ENCODE measurements around the gene ATP6V1C2.

Gene ATP6V1C2, protein sequence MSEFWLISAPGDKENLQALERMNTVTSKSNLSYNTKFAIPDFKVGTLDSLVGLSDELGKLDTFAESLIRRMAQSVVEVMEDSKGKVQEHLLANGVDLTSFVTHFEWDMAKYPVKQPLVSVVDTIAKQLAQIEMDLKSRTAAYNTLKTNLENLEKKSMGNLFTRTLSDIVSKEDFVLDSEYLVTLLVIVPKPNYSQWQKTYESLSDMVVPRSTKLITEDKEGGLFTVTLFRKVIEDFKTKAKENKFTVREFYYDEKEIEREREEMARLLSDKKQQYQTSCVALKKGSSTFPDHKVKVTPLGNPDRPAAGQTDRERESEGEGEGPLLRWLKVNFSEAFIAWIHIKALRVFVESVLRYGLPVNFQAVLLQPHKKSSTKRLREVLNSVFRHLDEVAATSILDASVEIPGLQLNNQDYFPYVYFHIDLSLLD

DNA sequence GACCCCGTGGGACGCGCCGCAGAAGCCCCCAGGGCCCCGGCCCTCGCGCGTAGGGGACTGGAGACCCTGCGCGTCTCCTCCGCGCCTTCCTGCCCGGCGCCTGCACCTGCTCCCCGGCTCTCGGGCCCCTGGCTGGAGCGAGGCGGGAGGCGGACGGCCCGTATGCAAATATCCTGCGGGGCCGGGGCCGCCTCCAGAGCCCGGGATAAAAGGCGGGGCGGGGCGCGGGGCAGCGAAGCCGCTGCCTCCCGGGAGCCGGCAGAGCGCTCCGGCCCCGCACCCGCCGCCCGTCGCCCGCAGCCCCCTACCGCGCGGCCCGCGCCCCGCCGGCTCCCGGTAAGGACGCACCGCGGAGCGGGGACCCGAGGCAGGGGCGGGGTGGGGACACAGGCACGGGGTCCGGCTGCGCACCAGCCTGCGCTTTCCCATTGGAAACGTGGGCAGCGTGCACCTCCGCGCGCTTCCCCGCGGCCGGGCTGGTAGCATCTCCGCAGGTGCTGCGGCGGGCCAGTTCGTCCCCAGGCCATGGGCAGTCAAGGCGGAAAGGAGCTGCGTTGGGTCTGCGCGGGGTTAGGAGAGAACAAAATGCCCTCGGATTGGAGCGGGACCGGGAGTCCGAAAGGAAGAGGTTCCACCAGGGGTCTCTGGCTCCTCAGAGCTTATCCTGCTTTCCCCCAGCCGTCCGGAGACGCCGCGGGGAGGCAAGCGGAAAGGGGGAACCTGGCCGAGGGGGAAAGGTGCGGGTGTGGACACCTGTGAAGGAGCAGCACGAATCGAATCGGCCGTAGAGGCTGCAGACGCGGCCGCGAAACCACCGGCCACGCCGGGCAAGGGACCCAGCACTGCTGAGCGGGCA is at the start of gene ATP6V1C2:
ATP6V1C2 (plus strand) TSS at position 235 of the 856 bp plus-strand sequence. CDS start 1,220 bp downstream, outside the sequence.
- DNase-seq (ENCODE audit: low spot score), result no peak

DNA sequence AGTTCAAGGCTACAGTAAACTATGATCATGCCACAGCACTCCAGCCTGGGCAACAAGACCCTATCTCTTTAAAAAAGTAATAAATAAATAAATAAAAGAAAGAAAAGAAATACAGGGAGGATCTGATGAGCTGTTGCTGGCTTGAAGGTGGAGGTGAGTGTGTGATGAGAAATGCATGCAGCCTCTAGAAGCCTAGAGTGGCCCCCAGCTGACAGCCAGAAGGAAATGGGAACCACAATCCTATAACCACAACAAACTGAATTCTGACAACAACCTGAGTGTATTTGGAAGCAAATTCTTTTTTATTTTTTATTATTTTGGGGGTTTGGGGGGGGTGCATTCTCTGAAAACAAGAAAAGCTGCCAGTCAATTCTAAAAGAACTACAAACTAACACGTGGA is 46.3 kb upstream of the ATP6V1C2 start:
- DNase-seq (ENCODE audit: low spot score), result no peak

DNA sequence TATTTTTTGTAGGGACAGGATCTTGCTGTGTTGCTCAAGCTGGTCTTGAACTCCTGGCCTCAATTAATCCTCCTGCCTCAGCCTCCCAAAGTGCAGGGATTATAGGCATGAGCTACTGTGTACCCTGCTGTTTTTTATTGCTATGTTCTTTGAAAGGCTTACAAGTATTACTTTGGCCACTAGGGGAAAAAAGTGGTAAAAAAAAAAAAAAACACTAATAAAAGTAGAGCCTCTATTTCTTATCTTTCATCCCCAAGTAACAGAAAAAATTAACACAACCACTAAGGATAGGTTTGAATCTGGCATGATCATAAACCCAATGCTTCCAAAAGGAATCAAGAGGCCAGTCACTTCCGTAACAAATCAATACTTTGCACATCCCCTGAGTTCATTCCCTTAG is 43.2 kb upstream of the ATP6V1C2 start:
- DNase-seq (ENCODE audit: low spot score), result no peak

DNA sequence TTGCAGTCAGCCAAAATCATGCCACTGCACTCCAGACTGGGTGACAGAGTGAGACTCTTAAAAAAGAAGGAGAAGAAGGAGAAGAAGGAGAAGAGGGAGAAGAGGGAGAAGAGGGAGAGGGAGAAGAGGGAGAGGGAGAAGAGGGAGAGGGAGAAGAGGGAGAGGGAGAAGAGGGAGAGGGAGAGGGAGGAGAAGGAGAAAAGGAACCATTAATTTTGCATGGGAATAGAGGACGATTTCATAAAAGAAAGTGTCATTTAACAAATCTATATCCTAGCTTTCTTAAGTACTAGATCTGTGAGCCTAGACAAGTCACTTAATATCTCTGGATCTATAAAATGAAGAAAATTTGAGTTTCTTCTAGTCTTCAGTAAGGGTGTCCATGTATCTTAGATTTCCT is 41.2 kb upstream of the ATP6V1C2 start:
- DNase-seq (ENCODE audit: low spot score), result no peak

DNA sequence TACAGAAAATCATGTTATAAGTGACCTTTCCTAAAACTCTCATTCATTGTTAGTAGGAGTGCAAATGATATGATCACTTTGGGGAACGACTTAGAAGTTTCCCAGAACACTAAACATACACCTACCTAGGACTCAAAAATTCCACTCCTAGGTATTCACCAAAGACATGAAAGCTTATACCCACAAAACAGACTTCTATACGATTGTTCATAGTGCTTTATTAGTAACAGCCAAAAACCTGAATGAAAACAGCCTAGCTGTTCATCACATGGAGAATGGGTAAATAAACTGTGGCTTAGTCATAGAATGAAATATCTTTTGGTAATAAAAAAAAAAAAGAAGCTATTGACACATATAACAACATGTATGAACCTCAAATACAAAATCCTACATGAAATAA is 40.5 kb upstream of the ATP6V1C2 start:
- no peak for DNase-seq (ENCODE audit: low spot score)

DNA sequence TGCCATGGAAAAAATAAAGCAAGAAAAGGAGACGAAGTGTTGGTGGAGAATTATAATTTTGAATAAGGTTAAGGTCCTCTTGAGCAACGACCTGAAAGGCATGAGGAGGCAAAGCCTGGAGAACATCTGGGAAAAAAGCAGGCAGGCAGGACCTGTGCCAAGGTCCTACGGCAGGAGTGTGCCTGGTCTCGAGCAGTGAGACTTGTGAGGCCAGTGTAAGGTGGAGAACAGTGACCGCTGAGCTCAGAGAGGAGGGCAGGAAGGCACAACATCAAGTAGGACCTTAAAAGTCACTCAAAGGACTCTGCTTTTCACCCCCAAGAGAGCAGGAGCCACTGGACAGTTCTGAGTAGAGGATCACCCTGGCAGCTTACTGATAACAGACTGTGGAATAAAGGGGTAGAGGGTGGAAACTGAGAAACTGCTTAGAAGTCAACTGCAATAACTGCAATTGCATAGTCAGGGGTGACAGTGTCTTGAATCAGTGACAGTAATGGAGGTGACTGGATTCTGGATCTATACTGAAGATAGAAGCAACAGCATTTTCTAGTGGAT is 35.2 kb upstream of the ATP6V1C2 start:
- no peak for DNase-seq (ENCODE audit: low spot score)

DNA sequence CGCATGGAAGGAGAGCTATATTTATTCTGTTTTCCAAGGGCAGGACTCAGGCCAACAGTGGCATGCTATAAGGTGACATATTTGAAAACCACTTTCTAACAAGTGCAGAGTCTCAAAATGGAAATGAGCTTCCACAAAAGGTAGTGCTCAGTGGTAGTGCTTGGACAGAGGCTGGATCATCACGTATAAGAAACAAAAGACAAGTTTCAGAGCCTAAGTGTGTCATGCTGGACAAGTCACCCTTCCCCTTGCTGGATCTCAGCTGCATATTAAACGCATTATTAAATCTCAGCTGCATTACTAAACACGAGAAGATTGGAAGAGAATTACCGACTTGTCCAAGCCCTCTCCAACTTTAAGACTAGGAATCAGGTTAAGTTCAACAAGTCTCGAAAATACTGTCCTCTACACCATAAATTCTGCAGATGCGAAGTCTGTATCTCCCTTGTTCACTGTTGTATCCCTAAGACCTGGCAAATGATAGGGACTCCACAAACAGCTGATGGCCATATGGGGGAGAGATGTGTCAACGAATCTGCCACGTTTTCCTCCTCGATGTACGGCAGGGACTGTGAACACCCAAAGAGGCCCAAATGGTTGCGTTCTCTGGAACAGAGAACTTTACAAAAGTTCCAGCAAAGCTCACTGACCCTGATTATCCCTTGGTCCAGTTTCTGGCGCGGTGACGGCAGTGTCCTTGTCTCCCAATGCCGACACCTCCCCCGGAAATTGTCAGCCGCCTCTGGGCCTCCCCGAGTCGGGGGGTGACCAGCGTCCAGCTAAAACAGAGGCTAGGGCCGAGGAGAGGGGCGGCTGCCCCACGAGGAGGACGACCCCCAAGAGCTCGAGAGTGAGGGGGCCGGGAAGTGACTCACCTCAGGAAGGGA is 32.3 kb upstream of the ATP6V1C2 start:
- no peak for DNase-seq (ENCODE audit: low spot score)

DNA sequence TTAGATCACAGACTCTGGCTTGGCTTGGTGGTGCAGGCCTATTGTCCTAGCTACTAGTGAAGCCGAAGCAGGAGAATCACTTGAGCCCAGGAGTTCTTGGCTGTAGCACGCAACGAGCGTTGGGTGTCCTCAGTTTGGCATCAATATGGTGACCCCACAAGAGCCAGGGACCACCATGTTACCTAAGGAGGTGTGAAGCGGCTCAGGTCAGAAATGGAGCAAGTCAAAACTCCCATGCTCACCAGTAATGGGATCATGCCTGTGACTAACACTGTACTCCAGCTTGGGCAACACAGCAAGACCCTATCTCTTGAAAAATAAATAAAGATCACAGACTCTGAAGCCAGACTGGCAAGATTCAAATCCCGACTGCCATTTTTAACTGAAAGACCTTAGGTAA is 29.9 kb upstream of the ATP6V1C2 start:
- DNase-seq (ENCODE audit: low spot score), result no peak

DNA sequence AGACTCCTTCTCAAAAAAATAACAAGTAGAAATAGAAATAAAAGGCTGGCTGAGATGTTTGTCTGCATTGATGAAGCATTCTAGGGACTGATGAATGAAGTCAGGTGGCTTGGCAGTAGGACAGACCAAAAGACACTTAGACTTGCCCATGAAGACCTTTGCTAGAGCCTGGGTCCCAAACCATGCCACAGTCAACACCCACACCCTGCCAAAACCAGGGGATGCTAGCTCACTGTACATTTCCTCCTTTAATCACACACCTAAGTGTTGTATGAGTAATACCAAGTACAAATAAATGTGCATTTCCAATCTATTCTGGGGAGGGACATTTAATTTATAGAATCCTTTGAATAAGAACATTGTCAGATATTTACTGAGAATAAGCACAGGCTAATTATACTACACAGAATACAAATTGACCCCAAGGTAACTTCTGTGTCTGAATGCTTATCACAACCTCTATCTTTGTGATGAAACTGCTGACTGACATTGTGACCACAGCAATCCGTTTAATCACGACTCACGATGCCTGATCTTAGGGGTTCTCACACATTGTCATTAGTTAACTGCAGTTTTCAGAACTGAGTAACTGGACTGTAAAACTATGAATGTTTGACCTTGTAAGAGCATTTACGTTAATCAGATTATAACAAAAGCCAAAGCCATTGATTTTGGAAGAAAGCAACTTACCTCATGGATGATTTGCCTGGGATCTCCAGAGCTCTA is 21.2 kb upstream of the ATP6V1C2 start:
- DNase-seq (ENCODE audit: low spot score), result no peak

DNA sequence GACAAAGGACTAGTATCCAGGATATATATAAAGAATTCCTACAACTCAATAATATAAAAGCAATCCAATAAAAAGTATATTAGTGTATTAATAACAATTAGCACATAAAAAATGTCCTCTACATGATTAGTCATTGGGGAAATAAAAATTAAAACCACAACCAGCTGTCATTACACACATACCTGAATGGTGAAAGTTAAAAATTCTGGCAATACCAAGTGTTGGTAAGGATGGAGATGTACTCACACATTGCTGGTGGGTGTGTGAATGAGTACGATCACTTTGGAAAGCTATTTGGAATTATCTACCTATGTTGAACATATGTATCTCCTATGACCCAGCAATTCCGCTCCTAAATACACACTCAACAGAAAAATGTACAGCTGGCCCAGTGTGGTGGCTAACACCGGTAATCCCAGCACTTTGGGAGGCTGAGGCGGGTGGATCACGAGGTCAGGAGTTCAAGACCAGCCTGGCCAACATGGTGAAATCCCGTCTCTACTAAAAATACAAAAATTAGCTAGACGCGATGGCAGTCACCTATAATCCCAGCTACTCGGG is 17.3 kb upstream of the ATP6V1C2 start:
- no peak for DNase-seq (ENCODE audit: low spot score)

DNA sequence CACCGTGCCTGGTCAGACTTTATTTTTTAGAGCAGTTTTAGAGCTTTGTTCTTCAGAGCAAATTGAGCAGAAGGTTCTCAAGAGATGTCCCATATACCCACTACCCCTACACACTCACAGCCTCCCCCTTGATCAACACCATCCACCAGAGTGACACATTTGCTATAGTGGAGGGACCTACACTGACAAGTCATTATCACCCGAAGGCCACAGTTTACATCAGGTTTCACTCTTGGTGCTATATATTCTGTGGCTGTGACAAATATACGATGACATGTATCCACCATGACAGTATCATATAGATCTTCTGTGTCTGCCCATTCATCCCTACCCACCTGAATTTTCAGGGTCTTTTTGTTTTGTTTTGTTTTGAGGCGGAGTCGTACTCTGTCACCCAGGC is 15.4 kb upstream of the ATP6V1C2 start:
- no peak for DNase-seq (ENCODE audit: low spot score)

DNA sequence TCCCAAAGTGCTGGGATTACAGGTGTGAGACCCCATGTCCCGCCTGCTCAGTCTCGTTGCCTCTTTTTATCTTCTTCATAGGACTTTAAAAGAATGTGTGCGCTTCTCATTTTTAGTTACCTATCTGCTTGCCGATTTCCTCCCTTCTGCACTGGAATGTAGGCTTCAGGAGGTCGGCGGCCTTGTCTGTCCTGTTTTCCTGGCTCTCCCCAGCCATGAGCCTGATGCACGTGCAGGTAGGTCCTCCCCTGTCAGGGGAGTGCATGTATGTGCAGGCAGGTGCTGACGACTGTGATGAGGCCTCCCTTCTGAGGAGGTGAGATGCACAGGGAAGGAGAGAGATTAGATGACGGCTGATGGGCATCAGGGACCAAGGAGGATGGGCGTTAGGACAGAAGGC is 13.6 kb upstream of the ATP6V1C2 start:
- DNase-seq (ENCODE audit: low spot score), result no peak

DNA sequence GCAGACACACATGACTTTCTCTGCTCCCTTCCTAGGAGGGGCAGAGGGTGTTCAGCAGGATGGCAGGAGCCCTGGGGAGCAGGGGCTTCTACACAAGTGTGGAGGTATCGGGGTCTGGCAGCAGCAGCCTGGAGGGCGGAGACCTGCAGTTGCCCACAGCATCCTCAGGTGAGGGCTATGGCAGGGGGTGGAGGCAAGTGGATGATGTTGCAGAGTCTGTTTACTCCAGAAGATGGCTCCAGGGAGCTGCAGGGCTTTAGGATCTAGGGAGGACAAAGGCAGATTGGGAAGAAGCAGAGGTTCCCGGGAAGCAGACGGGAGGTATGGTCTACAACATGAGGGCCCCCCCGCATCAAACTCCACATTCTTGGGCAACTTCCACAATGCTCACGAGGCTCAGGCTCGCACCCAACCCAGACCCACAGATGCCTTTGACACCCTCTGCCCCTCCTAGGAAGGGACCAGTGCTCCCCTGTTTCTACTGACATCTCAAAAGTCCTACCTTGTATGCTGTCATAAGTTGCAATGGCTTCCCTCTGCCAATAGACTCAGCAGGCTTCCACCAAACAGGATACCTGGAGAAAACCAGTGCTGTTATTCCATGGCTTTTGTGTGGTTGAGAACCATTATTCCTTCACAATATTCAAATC is 12.0 kb upstream of the ATP6V1C2 start:
- no peak for DNase-seq (ENCODE audit: low spot score)

DNA sequence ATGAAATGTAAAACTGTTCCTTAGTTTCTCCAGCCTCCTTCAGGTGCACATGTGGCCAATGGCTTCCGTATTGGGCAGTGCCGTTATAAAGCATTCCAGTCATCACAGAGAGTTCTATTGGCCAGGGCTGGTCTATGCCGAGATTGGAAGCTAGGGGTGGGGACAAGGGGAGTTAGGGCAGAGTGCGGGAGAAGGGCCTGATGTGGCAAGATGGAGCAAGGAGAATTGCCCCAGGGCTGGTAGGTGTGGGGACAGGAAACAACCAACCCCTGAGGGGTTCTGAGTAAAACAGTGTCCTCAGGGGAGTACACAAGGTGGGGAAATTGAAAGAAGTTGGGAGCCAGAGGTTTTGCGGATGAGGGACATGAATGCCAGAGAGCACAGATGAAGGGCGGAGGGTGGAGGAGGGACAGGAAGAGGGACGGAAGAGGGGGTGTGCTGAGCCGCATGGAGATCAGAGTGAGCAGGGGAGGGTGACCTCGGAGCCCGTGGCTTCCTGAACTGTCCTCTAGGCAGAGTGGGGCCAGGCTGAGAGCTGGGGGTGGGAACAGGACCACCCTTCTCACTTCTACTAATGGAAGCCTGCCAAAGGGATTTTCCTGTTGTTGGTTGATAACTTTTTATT is 9.1 kb upstream of the ATP6V1C2 start:
- no peak for DNase-seq (ENCODE audit: low spot score)

DNA sequence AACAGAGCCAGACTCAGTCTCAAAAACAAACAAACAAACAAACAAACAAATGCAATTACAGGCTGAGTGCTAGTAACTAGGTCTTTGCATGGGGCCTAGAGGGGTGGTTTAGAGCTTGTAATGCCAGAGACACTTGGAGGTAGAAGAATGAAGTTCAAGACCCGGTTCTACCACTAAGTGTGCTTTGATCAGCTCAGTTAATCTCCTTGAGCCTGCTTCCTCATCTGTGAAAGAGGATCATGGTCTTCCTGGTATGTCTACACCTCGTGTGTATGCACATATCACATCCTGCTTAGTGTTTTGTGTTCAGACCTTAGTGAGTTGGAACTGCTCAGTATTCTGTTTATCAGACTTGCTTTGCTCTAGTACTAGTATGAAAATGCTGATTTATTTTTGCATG is 4.8 kb upstream of the ATP6V1C2 start:
- no peak for DNase-seq (ENCODE audit: low spot score)

DNA sequence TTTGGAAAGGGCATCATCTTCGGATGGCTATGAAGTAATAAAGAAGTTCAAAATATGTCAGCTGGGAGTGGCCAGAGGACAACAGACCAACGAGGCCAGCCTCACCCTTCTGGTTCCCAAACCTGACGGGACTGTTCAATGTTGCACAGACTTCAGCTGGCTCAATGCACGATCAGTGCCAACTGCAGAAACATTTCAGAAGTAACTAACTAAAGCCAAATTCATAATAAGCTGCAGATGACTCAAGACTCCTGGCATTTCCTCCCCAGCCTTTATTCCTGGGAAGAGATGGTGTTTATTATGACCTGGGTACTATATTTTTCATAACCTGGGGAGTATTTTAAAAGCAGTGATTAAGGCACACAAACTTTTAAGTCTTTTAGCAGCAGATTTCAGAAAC is 3.8 kb upstream of the ATP6V1C2 start:
- DNase-seq (ENCODE audit: low spot score), result no peak

DNA sequence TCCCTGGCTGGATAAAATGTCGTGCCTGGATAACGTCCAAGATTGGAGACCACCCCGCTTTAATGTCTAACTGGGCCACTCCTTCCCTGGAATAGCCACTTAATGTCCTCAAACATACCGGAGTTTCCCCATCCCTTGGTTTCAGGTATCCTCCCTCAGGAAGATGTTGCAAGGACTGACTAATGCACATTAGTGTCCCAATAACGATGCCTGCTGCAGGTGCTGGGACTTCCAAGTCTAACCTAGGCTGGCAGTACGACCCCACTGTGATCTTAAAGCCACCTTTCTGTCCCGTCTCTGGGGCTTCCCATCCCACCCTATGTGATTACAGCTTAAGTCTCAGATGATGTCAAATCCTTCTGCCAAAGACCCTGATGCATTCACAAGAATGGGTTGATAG is 1.1 kb upstream of the ATP6V1C2 start:
- no peak for DNase-seq (ENCODE audit: low spot score)

DNA sequence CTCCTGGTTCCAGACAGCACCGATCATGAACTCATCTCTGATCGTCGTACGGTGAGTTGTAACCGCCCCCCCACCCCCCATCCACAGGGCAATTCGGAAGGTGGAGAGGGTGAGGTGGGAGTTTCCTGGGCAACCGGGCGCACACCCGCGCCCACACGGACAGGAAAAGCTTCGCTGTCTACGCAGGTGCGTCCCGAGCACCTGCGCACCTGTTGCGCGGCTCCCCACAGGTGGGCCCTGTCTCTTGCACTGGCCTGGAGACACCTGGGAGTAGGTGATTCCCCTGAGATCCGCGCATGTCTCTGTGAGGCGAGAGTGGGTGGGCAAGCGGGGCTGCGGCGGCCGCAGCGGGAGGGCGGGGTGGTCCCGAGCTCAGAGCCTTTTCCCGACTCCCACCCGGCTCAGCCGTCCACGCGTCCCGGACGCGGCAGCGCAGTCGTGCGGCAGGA is 459 bp upstream of the ATP6V1C2 start:
- DNase-seq (ENCODE audit: low spot score), result no peak

DNA sequence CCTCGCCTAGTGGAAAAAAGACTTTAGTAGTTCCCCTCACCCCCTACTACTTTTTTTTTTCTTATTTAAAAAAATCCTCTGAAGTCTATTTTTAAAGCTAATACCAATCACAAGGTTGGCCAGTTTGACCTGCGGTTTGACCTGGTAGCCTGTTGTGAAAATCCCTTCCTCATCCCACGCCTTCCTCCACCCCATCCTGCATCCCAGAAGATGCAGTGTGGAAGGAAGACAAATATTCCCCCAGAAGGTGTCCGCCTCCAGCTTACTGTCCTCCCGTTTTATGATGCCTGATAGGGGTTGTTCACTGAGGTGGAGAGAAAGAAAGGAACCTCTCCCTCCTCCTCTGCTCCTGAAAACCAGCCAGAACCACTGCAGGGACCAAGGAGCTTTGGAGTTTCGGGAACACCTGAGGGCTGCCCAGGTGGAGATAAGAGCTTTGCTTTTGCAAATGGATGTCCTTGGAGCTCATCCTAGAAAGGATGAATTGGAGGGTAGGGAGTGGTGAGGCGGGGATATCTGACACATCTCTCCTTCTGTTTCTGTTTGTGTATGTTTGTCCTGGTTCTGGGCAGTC is 909 bp downstream of the ATP6V1C2 start:
- DNase-seq (ENCODE audit: low spot score), result no peak

Data from left forelimb (tissue), 1 donor.